Stimulated activated CD4-positive, alpha-beta T cell treated with anti-CD3 and anti-CD28 coated beads, TNF-alpha, amount 100 ng/mL, for 24 hours (primary cell): Measurements from ENCODE around the gene MIOS.
"Not testable (repeated sequence)": the region's sequence is repeated elsewhere in the genome, so short reads cannot be mapped to it uniquely, and the experiment has no call there.

Source experiments
- DNase-seq, 3 experiments: peaks; one replicate each; pipeline ENCODE4 v3.0.0-alpha.2; 2020; ENCODE audit warnings: low read depth in 3 of 3

The MIOS gene

GRCh38 chr7:7647495-7648036 is 80.9 kb downstream of the MIOS start:
- no peak for DNase-seq

- DNase-seq = no peak
Measured at GRCh38 chr7:7650682-7651206, 84.1 kb downstream of the MIOS start.

GRCh38 chr7:7651479-7651878 is 84.8 kb downstream of the MIOS start:
- DNase-seq = no peak

GRCh38 chr7:7652798-7653540 is 86.3 kb downstream of the MIOS start:
- DNase-seq = no peak

- DNase-seq = no peak
Measured at GRCh38 chr7:7653593-7654187, 87.0 kb downstream of the MIOS start.

GRCh38 chr7:7654964-7655715 is 88.5 kb downstream of the MIOS start:
- no peak for DNase-seq

GRCh38 chr7:7656459-7656858 is 89.8 kb downstream of the MIOS start:
- not testable (repeated sequence) for DNase-seq
